ENCODE results near the gene MYO6. TPM values are rescaled to one million over a fixed set of nuclear protein-coding genes. Genes with fewer than 3 reads are reported as not detected.

MYO6 gene
- total and polyA plus RNA-seq, 12 donors, result 11.1 to 27.1 (median 16.2) TPM

DNA sequence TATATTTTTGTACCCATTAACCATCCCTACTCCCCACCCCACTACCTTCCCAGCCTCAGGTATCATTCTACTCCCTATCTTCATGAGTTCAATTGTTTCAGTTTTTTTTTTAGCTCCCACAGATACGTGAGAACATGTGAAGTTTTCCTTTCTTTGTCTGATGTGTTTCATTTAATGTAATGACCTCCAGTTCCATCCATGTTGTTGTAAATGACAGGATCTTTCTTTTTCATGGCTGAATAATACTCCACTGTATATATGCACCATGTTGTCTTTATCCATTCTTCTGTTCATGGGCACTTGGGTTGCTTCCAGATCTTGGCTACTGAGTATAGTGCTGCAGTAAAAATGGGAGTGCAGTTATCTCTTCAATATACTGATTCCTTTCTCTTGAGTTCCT, 63.5 kb downstream of the MYO6 start:
- TF ChIP-seq, protein P1, sequence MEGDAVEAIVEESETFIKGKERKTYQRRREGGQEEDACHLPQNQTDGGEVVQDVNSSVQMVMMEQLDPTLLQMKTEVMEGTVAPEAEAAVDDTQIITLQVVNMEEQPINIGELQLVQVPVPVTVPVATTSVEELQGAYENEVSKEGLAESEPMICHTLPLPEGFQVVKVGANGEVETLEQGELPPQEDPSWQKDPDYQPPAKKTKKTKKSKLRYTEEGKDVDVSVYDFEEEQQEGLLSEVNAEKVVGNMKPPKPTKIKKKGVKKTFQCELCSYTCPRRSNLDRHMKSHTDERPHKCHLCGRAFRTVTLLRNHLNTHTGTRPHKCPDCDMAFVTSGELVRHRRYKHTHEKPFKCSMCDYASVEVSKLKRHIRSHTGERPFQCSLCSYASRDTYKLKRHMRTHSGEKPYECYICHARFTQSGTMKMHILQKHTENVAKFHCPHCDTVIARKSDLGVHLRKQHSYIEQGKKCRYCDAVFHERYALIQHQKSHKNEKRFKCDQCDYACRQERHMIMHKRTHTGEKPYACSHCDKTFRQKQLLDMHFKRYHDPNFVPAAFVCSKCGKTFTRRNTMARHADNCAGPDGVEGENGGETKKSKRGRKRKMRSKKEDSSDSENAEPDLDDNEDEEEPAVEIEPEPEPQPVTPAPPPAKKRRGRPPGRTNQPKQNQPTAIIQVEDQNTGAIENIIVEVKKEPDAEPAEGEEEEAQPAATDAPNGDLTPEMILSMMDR (IDR thresholded peaks at IDR 0.05), result no peak
- no peak for TF ChIP-seq POLR2A (IDR thresholded peaks at IDR 0.05)
- H3K36me3 ChIP-seq (replicated peaks in 1 of 2), result no peaks in the 10 kb centered on the region
- no peak for DNase-seq
- H3K9me3 ChIP-seq (replicated peaks in 1 of 3), result no peaks in the 10 kb centered on the region
- H3K27me3 ChIP-seq, result no peaks in the 10 kb centered on the region
- intact Hi-C loops (cut with DNase I), result no loop called here
- H3K4me1 ChIP-seq (replicated peaks in 1 of 2), result no peaks in the 10 kb centered on the region
- no peak overlapping the region for H3K4me3 ChIP-seq
- WGBS, 4 donors, result 83 to 98% (median 96%) methylated on average over 1 of the region's 1 CpG
- H3K27ac ChIP-seq, result no peak overlapping the region

- no peak for DNase-seq
- WGBS, 4 donors, result 90 to 94% (median 92%) methylated on average over 6 to 8 of the region's 8 CpGs
- no peak overlapping the region for H3K4me3 ChIP-seq
- H3K27me3 ChIP-seq, result no peaks in the 10 kb centered on the region
- no peaks in the 10 kb centered on the region for H3K9me3 ChIP-seq (replicated peaks in 1 of 3)
- H3K36me3 ChIP-seq (replicated peaks in 1 of 2), result no peaks in the 10 kb centered on the region
- intact Hi-C loops (cut with DNase I), result no loop called here
- TF ChIP-seq, protein P1 (IDR thresholded peaks at IDR 0.05), result no peak
- no peak for TF ChIP-seq POLR2A (IDR thresholded peaks at IDR 0.05)
- no peaks in the 10 kb centered on the region for H3K4me1 ChIP-seq (replicated peaks in 1 of 2)
- H3K27ac ChIP-seq, result no peak overlapping the region
Observed at GRCh38 chr6:75813476-75814250, 64.6 kb downstream of the MYO6 start.

DNA sequence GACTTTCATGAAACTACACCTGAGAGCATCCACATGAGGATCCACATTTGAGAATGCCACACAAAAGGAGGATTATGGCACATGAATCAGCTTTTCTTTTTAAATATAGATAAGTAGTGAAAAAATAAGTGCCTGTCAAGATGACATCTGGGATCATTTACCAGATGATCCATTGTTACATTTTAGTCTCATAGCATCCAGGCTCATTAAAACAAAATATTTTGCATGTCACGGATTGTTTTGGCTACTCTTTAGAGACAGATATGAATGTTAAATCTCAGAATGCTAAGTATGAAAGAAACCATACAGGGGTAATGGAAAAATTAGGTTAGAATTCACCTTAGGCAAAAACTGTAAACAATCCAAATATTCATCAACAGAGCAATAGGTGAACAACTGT, 66.7 kb downstream of the MYO6 start:
- intact Hi-C loops (cut with DNase I), result no loop called here
- Histone ChIP-seq H3K36me3 (replicated peaks in 1 of 2) (no peaks in the 10 kb centered on the region), H3K4me3 (no peak overlapping the region), H3K27ac (no peak overlapping the region), H3K27me3 (no peaks in the 10 kb centered on the region), H3K4me1 (replicated peaks in 1 of 2) (no peaks in the 10 kb centered on the region), H3K9me3 (replicated peaks in 1 of 3) (no peaks in the 10 kb centered on the region)
- WGBS, 4 donors, result 85 to 100% (median 93%) methylated on average over 1 of the region's 1 CpG
- no peak for DNase-seq
- TF ChIP-seq POLR2A (IDR thresholded peaks at IDR 0.05), result no peak
- TF ChIP-seq, protein P1 (IDR thresholded peaks at IDR 0.05), result no peak

DNA sequence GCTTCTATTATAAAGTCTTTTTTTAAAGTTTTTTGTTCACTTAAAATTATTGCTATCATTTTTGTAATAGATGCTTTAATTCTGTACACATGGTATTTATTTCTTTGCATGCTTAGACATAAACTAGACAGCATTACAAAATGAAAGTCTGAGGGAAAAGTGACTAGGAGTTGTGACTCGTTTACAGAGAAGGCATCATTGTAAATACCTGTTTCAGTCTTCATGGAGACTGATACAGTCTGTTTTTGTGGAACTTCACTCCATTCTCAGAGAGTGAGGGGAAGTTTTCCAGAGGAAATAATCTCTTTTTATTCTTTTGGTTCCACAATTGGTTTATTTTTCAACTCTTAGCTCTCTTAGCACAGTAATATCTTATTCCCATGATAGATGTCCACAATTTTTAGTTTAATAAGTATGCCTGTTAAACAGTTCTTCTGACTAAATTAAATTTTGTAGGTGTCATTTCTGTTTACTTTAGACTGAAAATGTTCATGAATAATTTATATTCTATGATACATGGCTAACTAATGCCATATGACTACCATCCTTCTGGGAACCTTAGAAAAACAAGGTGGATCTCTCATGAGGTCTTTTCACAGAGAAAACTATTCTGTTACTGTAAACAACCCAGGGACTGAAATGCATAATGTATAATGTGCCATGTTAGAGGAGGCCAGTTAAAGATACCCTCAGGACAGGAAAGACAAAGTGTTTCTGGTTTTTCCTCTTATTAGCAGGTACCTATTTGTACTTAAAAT, 69.2 kb downstream of the MYO6 start:
- TF ChIP-seq POLR2A (IDR thresholded peaks at IDR 0.05), result no peak
- TF ChIP-seq, protein P1 (IDR thresholded peaks at IDR 0.05), result no peak
- Histone ChIP-seq H3K36me3 (replicated peaks in 1 of 2) (no peaks in the 10 kb centered on the region), H3K9me3 (replicated peaks in 1 of 3) (no peaks in the 10 kb centered on the region), H3K27me3 (no peaks in the 10 kb centered on the region), H3K4me3 (no peak overlapping the region), H3K4me1 (replicated peaks in 1 of 2) (no peaks in the 10 kb centered on the region), H3K27ac (no peak overlapping the region)
- intact Hi-C loops (cut with DNase I), result no loop called here
- 81 to 95% (median 88%) methylated on average over 1 of the region's 1 CpG for WGBS, 4 donors
- no peak for DNase-seq

All from adrenal gland (tissue), 12 donors.